ENCODE measurements around the gene VAMP3.

DNA sequence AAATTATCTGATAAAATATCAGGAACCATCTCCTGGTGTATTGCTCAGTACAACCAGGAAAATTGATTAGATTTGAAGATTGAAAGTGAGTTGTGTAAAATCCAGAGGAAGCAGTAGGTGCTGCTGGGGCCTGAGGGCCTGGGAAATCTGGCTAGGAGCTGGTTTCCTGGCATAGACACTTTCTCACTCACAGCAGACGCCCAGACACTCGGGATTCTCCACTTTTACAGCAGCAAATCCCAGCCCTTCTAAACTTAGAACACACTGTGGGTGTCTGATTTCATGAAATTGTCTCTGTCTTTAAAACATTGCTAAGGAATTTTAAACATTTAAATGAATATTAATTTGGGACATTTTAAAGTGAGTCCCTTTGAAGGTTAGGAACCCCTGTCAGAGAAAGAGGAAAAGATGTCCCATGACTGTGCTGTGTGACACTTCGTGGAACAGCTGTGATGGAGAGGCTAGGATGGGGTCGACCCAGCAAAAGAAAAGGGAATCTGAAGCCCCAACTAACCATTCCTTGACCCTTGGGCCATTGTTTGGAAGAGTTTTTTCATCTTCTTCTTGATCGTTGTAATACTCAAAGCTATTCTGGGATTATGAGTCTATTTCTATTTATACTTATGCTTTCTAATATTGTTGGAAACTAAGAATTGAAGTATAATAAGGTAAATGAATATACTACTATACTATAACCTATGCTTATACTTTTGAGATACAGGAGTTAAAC is 49.0 kb upstream of the VAMP3 start:
- TF ChIP-seq ZKSCAN1 (IDR thresholded peaks at IDR 0.05; ENCODE audit: low read depth, low read length) (no peak), EZH2 (IDR thresholded peaks at IDR 0.05; ENCODE audit: borderline replicate concordance, low read depth, low read length) (no peak), ZNF707 (CRISPR knock-in tag; conservative IDR thresholded peaks at IDR 0.05) (no peak)
- TF ChIP-seq, protein P1, sequence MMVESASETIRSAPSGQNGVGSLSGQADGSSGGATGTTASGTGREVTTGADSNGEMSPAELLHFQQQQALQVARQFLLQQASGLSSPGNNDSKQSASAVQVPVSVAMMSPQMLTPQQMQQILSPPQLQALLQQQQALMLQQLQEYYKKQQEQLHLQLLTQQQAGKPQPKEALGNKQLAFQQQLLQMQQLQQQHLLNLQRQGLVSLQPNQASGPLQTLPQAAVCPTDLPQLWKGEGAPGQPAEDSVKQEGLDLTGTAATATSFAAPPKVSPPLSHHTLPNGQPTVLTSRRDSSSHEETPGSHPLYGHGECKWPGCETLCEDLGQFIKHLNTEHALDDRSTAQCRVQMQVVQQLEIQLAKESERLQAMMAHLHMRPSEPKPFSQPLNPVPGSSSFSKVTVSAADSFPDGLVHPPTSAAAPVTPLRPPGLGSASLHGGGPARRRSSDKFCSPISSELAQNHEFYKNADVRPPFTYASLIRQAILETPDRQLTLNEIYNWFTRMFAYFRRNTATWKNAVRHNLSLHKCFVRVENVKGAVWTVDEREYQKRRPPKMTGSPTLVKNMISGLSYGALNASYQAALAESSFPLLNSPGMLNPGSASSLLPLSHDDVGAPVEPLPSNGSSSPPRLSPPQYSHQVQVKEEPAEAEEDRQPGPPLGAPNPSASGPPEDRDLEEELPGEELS (CRISPR knock-in tag; IDR thresholded peaks at IDR 0.05; ENCODE audit: borderline replicate concordance): no peak
